ENCODE measurements around the gene AGAP1. TPM values are rescaled to one million over a fixed set of nuclear protein-coding genes. Genes with fewer than 3 reads are reported as not detected.
A peak's percentile ranks its signal among the peaks of the same experiment; 100 is the strongest.

The AGAP1 gene
- total and polyA plus RNA-seq, 2 donors (not counting 3 experiments of a cell fraction or from before 2014, with no cell fraction given): 10.2 to 20.9 TPM

DNA sequence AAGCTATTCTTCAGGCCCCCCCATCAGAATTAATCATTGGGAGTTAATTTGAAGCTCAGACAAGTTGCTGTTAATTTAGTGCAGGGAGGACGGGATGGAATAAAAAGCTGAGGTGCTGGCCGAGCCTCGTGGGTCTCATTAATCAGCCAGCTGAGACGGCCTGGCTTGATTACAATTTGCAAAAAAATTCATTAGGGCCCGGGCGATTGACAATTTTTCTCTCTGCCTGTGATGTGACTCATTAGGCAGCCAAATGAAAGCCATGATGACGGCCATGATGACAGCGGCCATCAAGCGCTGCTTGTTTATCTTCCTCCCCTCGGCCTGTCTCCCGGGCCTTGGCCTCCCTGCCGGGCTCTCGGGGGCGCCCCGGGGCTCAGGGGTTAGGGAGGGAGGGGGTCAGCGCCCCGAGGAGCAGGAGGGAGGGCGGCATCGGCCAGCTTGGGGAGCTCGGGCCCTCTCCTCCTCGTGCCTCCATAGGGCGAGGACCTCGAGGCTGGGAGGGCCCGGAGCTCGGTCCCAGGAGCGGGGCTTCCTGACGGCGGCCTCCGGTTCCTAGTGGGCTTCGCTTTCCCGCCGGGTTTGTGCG is 669.1 kb downstream of the AGAP1 start:
- Histone ChIP-seq H3K4me1 (ENCODE audit: control insufficient read depth, extremely low read depth, insufficient read depth, low read length) (peaks cover 16% of the 10 kb centered on the region), H3K9me3 (replicated peaks; ENCODE audit: control insufficient read depth, insufficient read depth, low read length) (no peaks in the 10 kb centered on the region), H3K79me2 (ENCODE audit: control insufficient read depth, insufficient read depth, low read length) (no peaks in the 10 kb centered on the region), H3K9ac (replicated peaks; ENCODE audit: extremely low read depth, insufficient read depth, low read length) (no peak overlapping the region), H2AFZ (ENCODE audit: low read depth, low read length) (no peak overlapping the region), H3K27ac (ENCODE audit: insufficient read depth, low read depth, low read length) (no peak overlapping the region), H3K9me1 (replicated peaks; ENCODE audit: control insufficient read depth, extremely low read depth, insufficient read depth, low read length) (no peaks in the 10 kb centered on the region), H4K20me1 (replicated peaks; ENCODE audit: control insufficient read depth, extremely low read depth, insufficient read depth, low read length) (no peaks in the 10 kb centered on the region), H3K4me2 (ENCODE audit: insufficient read depth, low read length) (peak overlapping the region; percentile 76), H3K36me3 (ENCODE audit: control insufficient read depth in 2 of 2, extremely low read depth in 1 of 2, insufficient read depth in 2 of 2, low read length in 2 of 2) (no peaks in the 10 kb centered on the region), H3K4me3 (replicated peaks in 1 of 3; ENCODE audit: insufficient read depth in 1 of 3, low read depth in 1 of 3, low read length in 3 of 3) (peak overlapping the region in 1 of 3 experiments; percentile 73), H3K27me3 (ENCODE audit: control insufficient read depth in 2 of 2, insufficient read depth in 2 of 2, low read length in 2 of 2) (peaks cover 0 to 10% of the 10 kb centered on the region in 2 experiments)
- CTCF ChIA-PET: interaction anchor here (1.2 to 2.6 kb wide), 4 partner anchors 15 to 384 kb away, joined by 3 to 10 read pairs (median 6); no protein-coding TSS in a partner anchor
- intact Hi-C loops (cut with micrococcal nuclease) (no loop called here), dilution Hi-C loops (cut with MboI; ENCODE audit: extremely low pct_ligation_motif_present, low sequenced_read_pairs) (no loop called here)
- DNase-seq (ENCODE audit: low read depth, low spot score): no peak
- no peak for FAIRE-seq
- TF ChIP-seq EZH2 (IDR thresholded peaks at IDR 0.05; ENCODE audit: borderline replicate concordance, low read depth, low read length, severe bottlenecking) (no peak), MYC (IDR thresholded peaks at IDR 0.05; ENCODE audit: low read depth, low read length) (no peak), FOS (IDR thresholded peaks at IDR 0.05; ENCODE audit: borderline replicate concordance, insufficient read depth, low read length) (no peak), POLR2A (IDR thresholded peaks at IDR 0.05; ENCODE audit: low read depth, low read length) (peak; percentile 5)
- TF ChIP-seq, protein P1, sequence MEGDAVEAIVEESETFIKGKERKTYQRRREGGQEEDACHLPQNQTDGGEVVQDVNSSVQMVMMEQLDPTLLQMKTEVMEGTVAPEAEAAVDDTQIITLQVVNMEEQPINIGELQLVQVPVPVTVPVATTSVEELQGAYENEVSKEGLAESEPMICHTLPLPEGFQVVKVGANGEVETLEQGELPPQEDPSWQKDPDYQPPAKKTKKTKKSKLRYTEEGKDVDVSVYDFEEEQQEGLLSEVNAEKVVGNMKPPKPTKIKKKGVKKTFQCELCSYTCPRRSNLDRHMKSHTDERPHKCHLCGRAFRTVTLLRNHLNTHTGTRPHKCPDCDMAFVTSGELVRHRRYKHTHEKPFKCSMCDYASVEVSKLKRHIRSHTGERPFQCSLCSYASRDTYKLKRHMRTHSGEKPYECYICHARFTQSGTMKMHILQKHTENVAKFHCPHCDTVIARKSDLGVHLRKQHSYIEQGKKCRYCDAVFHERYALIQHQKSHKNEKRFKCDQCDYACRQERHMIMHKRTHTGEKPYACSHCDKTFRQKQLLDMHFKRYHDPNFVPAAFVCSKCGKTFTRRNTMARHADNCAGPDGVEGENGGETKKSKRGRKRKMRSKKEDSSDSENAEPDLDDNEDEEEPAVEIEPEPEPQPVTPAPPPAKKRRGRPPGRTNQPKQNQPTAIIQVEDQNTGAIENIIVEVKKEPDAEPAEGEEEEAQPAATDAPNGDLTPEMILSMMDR (IDR thresholded peaks at IDR 0.05; ENCODE audit: extremely low read depth in 1 of 2, insufficient read depth in 1 of 2, low read depth in 1 of 2, low read length in 2 of 2): no peak
- POLR2A ChIA-PET: no interaction called here
- no TSS peak for BruUV-seq (replicated peaks)

Data from endothelial cell of umbilical vein (primary cell).